NOMO-1 treated with DMSO at 0.1 percent for 48 hours (cell line): Measurements from ENCODE around the gene XPO6.

Experiments used
- DNase-seq: peaks from one replicate; lab custom pipeline; 2025; ENCODE audit not compliant: unreplicated experiment; lab: John Stamatoyannopoulos, UW

XPO6 gene

DNA sequence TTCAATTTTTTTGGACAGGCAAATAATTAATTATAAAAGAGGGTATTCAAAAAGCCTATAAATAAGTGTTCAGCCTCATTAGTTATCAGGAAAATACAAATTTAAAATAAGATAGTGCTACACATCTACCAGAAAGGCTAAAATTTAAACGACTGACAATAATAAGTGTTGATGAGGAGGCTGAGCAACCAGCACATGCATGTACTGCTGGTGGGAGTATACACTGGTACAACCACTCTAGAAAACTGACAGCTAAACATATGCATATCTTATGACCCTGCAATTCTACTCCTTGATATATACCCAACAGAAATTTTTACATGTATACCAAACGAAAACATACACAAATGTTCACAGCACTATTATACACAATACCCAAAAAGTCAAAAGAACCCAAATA is 27.1 kb downstream of the XPO6 start:
- no peak for DNase-seq

DNA sequence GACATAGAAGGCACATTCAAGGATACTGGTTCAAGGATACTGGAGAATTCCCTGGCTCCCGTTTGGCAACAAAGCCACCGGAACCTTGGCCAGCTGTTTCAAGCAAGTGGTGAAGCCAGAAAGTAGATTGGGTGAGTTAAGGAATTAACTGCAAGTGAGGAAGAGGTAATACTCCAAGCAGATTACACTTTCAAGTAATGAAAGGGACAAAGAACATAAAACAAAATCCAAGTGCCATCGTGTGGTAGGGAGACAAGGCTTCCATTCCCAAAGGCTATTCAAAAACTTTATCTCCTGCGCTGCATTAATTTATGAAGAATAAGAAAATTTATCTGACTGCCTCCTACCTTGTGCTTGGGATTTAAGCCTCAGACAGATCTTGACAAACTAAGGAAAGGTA is 27.8 kb downstream of the XPO6 start:
- no peak for DNase-seq

DNA sequence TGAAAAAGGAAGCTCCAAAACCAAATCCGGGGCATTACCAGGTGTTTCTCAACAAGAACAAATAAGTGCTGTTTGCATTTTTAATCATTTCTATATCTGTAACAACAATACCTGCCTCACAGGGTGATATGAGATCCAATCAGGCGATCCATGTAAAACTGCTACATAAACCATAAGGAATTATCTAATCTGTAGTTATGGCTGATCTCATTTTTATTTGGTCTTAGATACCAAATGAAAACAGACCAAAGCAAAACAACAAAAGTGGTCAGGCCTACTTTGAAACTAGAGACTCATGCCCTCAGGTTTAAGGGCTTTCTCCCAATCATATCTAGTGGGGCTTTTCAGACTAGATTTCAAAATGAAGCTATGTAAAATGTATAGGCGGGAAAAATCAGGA is 28.3 kb downstream of the XPO6 start:
- no peak for DNase-seq

- no peak for DNase-seq
Measured at GRCh38 chr16:28182801-28183200, 29.0 kb downstream of the XPO6 start.

- DNase-seq, result no peak
Measured at GRCh38 chr16:28182183-28182582, 29.6 kb downstream of the XPO6 start.

GRCh38 chr16:28181515-28181914 is 30.2 kb downstream of the XPO6 start:
- DNase-seq, result no peak

DNA sequence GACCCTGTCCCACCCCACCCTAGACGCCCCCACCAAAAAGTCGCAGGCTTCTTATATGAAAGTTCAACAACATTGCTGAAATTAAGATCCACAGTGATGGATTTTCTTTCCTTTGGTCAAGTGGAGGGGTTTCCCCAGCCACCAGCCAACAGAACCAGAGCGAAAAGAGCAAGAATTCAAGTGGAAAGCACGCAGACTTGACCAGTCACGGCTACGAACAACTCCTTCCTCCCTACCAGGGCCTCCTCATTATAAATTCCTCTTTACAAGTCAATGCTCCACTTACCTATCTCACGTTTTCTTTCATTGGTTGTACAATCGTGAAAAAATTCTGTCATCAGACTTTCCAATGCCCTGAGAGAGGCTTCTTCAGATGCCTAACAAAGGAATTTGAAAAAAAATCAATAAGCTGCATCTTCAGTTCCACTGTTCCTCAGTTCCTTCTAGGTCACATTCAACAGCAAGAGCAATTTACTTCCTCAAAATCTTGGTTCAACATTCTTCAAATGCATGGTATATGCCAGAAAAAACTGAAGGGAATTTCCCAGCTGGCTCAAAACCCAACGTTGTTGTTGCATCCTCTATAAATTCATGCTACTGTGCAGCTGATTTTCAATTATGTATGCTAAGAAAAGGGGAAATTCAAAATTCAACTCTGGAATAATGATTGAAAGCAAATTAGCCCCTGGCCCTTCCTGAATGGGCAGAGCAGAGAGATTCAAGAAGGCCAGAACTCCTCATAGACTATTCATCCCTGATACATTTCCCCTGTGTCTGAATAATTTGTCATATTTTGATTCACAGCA is 30.9 kb downstream of the XPO6 start:
- DNase-seq, result peak; percentile 77

GRCh38 chr16:28179354-28179753 is 32.4 kb downstream of the XPO6 start:
- DNase-seq, result no peak

- DNase-seq, result no peak
Measured at GRCh38 chr16:28175715-28176114, 36.0 kb downstream of the XPO6 start.

- DNase-seq, result no peak
Measured at GRCh38 chr16:28172336-28172735, 39.4 kb downstream of the XPO6 start.

DNA sequence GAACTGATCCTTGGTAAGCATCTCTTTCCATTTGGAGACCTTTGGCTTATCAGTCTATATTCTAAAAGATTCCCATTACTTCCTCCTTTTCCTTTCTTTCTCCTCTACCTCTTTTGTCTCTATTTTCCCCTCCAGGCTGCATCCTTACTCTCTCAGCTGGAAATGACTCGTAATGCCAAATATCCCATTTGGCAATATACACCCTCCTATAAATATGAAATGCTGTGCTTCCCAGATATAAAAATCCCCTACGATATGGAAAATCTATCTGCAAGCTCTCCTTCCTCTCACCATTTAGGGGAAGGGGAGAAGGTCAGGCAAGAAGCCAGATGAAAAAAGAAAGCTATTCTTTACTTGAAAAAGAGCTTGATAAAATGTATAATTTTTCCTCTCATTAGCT is 39.9 kb downstream of the XPO6 start:
- DNase-seq, result no peak

DNA sequence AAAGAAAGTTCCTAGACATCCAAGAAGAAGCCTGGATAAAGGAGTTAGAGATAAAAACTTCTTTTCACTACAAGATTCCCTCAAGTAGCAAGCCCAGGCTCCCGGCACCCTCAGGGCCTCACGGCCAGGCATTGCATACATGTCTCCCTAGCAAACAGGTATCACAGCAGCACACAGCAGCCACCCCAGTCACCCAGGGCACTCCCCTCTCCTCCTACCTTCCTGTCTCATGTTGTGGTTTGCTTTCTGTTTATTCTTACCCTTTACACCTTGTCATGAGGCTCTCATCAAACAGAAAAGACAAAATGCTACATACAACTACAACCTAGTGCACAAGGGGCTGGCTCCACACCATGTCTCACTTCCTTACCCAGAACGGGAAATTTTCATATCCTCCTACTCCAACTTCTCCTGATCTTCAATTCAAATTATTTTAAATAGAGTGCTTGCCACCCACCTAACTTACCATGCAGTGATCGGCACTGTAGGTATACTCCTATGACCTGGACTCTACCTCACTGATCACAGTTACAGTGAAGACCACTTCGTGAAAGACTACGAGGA is 42.7 kb downstream of the XPO6 start:
- DNase-seq, result no peak

GRCh38 chr16:28167730-28168129 is 44.0 kb downstream of the XPO6 start:
- no peak for DNase-seq

DNA sequence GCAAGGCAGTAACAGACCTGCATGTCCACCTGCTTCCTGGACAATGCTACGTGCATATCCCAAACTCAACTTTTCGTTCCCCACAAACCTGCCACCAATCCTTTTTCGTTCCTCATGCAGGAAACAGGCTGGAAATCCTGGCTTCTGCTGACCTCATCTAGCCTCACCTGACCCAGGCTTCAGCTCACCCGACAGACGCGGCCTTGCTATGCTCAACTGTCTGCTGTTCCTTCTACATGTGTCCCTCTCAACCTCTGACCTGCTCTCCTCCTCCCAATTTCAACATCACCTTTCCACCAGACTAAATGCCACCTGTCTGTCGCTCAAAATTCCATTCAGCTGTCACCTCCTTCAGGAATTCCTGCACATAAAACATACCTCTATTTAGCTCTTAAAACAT is 44.5 kb downstream of the XPO6 start:
- DNase-seq, result no peak

DNA sequence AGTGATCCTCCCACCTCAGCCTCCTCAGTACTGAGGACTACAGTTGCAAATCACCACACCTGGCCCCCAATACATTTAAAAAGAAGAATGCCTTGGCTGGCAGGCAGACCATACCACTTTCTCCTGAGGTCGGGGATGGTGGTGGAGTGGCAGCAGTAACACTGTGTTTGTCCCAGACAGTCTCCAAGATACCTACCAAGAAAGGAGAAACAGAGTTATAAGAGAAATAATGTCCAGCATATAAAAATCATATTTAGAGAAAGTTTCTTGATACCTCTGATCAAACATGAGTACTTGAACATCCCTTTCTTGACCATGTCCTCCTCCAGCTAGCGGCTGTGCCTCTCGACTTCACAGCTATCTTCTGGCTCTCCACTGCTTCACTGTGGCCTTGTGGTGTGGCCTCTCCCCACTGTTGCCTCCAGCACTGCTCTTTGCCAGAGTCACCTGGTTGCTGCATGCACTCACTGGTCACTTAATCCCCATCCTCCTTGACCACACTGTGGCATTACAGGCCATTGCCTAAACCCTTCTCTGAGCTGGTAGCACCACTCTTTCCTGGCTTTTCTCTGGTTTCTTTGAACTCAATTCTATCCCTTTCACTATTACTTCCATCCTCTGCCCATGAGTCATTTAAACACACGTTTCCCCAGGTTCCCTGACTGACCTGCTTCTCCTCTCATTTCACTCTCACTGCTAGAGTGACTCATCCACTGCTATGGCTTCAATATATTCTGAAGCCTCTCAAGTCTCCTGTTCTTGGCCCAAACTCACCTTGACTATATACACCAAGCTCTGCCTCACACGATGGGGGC is 45.2 kb downstream of the XPO6 start:
- no peak for DNase-seq

- DNase-seq, result peak; percentile 63
Measured at GRCh38 chr16:28165598-28165997, 46.2 kb downstream of the XPO6 start.

DNA sequence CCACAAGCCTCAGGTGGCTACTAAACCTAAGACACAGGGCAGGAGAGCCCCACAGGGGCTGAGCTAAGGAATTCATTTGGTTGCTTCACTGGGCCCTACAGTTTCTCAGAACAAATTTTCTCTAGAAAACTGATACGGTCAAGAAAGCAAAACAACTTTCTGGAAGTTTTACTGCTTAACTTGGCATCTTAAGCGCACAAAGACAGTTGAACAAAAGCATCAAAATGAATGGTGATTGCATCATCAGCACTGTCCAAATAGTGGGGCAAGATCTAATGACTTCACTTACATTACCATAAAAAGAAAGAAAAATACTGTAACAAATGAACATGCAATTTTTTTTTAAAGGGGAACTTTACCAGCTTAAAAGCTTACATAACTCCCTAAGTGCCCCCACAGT is 47.6 kb downstream of the XPO6 start:
- DNase-seq, result peak; percentile 78

DNA sequence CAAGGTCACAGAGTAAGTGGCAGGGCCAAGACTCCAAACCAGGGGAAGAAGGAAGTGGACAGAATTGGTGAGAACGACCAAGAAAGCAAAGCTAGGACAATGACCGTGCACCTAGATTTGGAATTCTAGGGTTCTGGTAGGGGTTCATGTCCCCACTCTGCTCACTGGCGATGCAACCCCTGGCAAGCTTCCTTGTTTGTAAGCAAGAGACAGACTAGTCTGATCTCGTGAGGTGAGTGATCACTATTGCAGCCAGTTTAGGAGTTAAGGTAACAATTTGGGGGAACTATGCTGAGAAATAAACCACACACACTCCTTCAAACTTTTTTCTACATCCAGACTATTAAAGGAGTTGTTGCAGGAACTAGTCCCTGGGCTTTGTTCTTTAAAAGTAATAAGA is 48.1 kb downstream of the XPO6 start:
- DNase-seq, result no peak

DNA sequence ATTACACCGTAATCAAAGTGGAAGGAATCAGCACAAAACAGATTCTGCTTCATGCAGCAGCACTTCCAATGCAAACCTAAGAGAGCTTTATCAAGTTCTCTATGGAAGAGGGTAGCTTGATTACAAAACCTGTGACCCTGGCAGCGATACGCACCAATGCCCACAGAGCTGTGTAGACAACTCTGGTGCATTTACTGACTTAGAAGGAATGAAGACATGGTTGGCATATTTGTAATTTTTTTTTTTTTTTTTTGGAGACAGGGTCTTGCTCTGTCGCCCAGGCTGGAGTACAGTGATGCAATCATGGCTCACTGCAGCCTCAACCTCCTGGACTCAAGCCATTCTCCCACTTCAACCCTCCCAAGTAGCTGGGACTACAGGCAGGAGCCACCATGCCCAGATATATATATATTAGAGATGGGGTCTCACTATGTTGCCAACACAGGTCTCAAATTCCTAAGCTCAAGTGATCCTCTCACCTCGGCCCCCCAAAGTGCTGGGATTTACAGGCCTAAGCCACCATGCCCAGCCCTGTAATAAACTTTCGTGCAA is 49.4 kb downstream of the XPO6 start:
- no peak for DNase-seq

DNA sequence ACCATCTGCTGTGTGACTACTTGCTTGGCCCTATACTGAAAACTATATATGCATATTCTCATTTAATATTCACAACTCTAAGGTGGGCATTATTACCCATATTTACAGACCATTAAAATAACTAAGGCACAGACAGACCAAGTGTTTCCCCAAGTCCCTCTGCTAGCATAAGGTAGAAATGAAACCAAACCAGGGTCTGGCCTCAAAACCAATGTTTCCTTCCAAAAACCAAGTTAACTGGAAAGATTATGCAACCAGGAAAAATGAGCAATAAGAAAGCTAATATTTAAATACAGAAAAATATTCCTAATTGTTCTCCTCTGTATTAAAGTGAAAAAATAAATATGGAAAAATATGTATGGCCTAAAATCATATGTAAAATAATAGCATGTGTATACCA is 50.1 kb downstream of the XPO6 start:
- no peak for DNase-seq

GRCh38 chr16:28158136-28158535 is 53.6 kb downstream of the XPO6 start:
- DNase-seq, result peak; percentile 55
